IPS-18c (cell line): ENCODE measurements around the gene UPK3A.
A peak's percentile ranks its signal among the peaks of the same experiment; 100 is the strongest.
"Not testable (repeated sequence)": the region's sequence is repeated elsewhere in the genome, so short reads cannot be mapped to it uniquely, and the experiment has no call there.

Experiments
- H3K4me3 ChIP-seq: 2 replicates; pipeline ENCODE4 v1.7.0; 2013; ENCODE audit warnings: low read depth, mild to moderate bottlenecking, low read length, moderate library complexity; ENCODE audit not compliant: insufficient read depth
- H3K9me3 ChIP-seq: one replicate; pipeline ENCODE4 v1.6.1; 2013; ENCODE audit warnings: mild to moderate bottlenecking, low read length, moderate library complexity; ENCODE audit not compliant: control insufficient read depth, insufficient read depth

UPK3A gene

GRCh38 chr22:45251825-45252224, 32.9 kb upstream of the UPK3A start:
- Histone ChIP-seq H3K4me3 (no peak overlapping the region), H3K9me3 (no peaks in the 10 kb centered on the region)

DNA sequence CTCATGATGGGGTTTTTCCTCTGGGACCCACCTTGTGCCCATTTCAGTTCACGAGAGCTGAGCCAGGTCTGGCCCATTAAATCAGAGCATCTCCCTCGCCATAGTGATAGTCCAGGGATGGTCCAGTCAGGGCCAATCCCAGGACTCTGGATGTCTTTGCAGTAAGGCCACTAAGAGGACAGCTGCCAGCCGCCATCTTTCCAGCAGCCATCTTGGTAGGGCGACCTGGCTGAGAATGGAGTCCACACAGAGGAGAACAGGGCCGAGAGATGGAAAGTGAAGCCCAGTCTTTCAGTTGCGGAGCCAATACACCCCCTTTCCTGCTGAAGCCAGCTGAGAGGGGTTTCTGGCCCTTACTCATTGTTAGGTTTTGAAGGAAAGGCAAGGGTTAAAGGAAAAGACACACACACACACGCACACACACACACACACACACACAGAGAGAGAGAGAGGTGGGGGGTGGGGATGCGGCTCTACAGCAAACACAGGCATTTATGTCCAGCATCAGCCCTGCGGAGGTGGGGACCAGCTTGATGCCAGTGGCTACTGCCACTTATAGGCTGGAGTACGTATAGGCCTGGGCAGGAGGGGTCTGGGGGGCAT, 31.6 kb upstream of the UPK3A start:
- Histone ChIP-seq H3K9me3 (no peaks in the 10 kb centered on the region), H3K4me3 (no peak overlapping the region)

GRCh38 chr22:45254388-45254787, 30.4 kb upstream of the UPK3A start:
- Histone ChIP-seq H3K4me3 (no peak overlapping the region), H3K9me3 (no peaks in the 10 kb centered on the region)

- Histone ChIP-seq H3K9me3 (no peaks in the 10 kb centered on the region), H3K4me3 (no peak overlapping the region)
Measured at GRCh38 chr22:45254789-45255278, 29.9 kb upstream of the UPK3A start.

DNA sequence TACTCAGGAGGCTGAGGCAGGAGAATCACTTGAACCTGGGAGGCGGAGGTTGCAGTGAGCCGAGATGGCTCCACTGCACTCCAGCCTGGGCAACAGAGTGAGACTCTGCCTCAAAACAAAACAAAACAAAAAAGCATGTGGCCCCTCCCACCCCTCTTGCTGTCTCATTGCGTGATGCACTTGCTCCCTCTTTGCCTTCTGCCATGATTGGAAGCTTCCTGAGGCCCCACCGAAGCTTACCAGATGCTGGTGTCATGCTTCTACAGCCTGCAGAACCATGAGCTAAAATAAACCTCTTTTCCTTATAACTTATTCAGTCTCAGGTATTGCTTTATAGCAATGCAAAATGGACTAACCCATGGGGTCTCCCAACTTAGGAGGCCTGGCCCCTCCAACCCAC, 26.8 kb upstream of the UPK3A start:
- not testable (repeated sequence) for H3K9me3 ChIP-seq, H3K4me3 ChIP-seq

- H3K9me3 ChIP-seq: no peaks in the 10 kb centered on the region
- H3K4me3 ChIP-seq: no peak overlapping the region
Measured at GRCh38 chr22:45259754-45260394, 24.9 kb upstream of the UPK3A start.

DNA sequence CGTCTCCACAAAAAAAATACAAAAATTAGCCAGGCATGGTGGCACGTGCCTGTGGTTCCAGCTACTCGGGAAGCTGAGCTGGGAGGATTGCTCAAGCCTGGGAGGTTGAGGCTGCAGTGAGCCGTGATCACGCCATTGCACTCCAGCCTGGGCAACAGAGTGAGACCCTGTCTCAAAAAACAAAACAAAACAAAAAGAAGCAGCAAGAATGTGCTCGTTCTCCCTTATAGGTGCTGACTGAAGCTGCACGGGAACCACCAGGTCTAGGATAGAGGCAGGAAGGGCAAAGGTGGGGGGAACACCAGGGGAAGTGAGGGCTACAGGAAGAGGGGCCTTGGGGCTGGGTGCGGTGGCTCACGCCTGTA, 24.4 kb upstream of the UPK3A start:
- H3K4me3 ChIP-seq, H3K9me3 ChIP-seq: not testable (repeated sequence)

DNA sequence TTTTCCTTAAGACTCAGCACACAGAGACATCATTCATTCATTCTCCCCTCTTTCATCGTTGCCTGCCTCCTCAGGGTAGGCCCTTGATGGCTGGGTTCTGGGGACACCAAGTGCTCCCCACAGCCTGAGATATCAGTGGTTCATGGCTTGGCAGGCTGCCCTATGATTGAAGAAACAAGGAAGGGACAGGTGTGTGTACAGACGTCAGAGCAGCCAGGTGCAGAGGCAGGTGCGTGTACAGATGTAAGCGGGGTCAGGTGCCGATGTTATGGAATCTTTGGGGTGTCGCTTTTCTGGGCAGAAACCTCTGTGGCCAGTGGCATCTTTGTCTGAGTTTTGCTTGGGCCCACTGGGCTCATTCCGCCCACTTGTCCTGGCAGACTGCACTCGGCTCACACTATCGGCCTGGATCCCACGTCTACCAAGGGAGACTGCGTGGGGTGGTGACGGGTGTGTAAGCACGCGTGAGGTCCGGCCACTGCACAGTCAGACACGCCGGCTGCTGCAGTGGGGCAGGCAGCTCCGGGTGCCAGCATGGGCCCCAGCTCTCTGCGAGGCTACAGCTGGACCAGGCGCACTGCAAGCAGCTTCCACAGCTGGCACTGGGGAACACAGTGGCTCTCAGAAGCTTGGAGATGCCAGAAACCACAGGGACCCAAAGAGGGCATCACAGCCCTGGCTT, 23.2 kb upstream of the UPK3A start:
- no peak overlapping the region for H3K4me3 ChIP-seq
- H3K9me3 ChIP-seq: no peaks in the 10 kb centered on the region

DNA sequence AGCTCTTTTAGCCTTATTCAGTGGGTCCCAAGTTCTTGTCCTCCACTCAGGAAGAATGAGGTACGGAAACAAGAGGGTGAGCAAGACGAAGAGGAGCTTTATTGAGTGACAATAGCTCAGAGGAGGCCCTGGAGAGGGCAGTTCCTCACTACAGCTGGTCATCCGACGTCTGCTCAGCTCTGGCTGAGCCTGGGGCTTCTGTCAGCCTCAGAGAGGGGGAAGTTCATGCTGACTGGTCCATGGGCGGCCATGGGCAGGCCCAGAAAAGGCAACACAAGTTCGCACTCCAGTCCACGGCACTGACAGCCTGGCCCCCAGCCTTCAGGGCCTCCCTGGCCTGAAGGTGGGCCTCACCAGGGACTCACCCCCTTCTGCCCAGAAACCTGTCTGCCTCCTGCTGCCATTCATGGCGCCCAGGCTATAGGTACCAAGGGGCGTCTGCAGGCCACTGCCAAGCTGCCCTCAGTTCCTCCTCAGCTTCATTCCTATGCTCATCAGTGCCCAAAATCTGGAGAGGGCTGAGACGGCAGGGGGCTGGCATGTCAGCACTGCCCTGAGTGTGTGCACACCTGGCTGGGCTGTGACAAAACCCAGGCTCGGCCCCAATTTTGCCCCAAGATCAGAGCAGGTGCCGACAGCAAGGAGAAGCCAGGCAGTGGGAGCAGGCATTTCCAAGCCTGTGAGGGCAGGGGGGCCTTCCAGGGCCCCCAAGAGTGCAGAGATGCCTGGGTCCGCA, 22.4 kb upstream of the UPK3A start:
- Histone ChIP-seq H3K4me3 (no peak overlapping the region), H3K9me3 (no peaks in the 10 kb centered on the region)

GRCh38 chr22:45262931-45263462, 21.8 kb upstream of the UPK3A start:
- H3K4me3 ChIP-seq: no peak overlapping the region

DNA sequence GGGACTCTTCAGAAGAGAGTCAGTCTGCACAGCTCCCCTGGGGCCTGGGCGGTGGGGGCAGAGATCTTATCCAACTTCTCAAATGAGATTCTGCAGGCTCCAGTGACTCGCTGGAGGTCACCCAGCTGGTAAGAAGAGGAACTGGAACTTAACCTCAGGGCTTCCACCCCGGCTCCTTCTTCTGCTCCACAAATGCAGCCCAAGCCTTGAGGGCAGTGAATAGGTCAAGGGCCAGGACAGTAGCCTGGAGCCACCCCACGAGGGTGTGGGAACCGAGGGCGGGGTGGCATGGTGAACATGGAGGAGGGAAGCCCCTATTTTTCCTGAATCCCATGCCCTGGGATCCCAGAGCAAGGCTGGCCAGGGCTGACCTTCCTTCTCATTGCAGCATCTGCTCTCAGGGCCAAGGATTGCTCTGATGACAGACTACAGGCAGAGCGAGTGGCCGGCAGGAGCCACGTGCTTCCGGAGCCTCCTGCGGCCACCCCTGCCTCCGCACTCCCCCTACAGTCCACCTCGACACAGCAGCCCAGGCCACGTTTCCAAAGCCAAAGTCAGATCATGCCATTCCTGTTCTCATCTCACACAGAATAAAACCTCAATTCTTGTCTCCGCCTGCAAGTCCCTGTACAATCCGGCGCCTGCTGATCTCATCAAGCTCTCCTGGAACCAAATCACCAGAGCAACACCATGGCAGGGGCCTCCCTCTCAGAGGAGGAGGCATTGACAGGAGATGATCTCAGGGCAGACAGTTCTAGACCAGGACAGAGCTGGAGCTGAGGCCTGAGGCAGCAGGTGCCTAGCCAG, 21.1 kb upstream of the UPK3A start:
- no peak overlapping the region for H3K4me3 ChIP-seq
- H3K9me3 ChIP-seq: no peaks in the 10 kb centered on the region

More at GRCh38 chr22:45262931-45263462, 21.8 kb upstream of the UPK3A start:
- H3K9me3 ChIP-seq: no peaks in the 10 kb centered on the region

GRCh38 chr22:45265535-45265934, 19.2 kb upstream of the UPK3A start:
- H3K9me3 ChIP-seq: no peaks in the 10 kb centered on the region
- no peak overlapping the region for H3K4me3 ChIP-seq

- peak overlapping the region; percentile 69 for H3K4me3 ChIP-seq
Measured at GRCh38 chr22:45268167-45268957, 16.4 kb upstream of the UPK3A start.

GRCh38 chr22:45268958-45269844, 15.5 kb upstream of the UPK3A start:
- Histone ChIP-seq H3K9me3 (no peaks in the 10 kb centered on the region), H3K4me3 (peak overlapping the region; percentile 69)

More at GRCh38 chr22:45268167-45268957, 16.4 kb upstream of the UPK3A start:
- no peaks in the 10 kb centered on the region for H3K9me3 ChIP-seq
